AG20443 (cell line): ENCODE data around the gene NPFFR1.
"Not testable (repeated sequence)": the region's sequence is repeated elsewhere in the genome, so short reads cannot be mapped to it uniquely, and the experiment has no call there.

Experiments used
- DNase-seq: peaks from one replicate; pipeline ENCODE4 v3.0.0; 2012; ENCODE audit warnings: low spot score, mixed read lengths

Gene NPFFR1

DNA sequence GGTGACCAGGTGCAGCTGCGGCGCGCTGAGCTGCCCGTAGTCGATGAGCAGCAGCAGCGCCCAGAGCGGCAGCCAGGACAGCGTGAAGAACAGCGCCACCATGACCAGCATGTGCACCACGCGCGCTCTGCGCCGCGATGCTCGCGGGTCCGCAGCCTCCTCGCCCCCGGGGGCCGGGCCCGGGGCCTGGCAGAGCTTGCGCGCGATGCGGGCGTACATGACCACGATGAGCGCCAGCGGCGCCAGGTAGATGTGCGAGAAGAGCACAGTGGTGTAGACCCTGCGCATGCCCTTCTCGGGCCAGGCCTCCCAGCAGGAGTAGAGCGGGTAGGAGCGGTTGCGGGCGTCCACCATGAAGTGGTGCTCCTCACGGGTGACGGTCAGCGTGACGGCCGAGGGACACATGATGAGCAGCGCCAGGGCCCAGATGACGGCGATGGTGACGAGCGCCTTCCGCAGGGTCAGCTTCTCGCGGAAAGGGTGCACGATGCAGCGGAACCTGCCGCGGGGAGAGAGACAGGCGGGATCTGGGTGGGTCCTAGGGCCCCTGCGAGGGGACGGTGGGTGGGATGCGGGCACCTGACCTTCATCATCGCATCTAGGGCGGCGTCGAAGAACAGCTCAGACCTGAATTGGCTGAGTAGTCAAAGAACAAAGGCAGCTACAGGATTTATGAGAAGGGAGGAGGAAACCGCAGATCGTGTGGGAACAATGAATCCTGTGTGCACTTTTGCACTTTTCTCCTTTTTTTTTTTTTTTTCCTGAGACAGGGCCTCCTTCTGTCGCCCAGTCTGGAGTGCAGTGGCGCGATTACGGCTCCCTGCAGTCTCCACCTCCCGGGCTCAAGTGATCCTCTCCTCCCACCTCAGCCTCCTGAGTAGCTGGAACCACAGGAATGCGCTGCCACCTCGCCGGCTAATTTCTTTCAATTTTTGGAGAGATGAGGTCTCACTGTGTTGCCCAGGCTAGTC is 28.2 kb downstream of the NPFFR1 start:
- peak; percentile 25 for DNase-seq

DNA sequence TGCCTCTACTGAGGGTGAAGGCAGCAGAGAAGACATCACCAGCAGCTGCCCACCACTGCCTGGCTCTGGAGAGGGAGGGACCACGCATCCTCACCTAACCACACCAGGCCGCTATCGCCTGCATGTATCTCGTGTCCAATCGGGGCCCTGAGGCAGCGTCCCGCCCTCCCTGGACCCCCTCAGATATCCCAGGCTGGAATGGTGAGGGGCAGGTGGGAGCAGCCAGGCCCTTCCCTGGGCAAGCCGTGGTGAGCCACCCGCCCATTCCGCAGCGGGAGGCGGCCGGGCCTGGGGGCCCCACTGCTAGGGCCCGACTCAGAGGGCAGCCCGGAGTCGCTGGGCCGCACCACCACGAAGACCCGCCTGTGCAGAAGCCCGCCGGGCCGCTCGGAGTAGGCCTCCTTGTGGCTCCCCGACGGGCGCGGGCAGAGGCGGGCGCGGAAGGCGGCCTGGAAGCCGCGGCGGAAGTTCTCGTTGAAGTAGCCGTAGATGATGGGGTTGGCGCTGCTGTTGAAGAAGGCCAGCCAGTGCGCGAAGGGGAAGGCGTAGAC is 29.0 kb downstream of the NPFFR1 start:
- DNase-seq: no peak

DNA sequence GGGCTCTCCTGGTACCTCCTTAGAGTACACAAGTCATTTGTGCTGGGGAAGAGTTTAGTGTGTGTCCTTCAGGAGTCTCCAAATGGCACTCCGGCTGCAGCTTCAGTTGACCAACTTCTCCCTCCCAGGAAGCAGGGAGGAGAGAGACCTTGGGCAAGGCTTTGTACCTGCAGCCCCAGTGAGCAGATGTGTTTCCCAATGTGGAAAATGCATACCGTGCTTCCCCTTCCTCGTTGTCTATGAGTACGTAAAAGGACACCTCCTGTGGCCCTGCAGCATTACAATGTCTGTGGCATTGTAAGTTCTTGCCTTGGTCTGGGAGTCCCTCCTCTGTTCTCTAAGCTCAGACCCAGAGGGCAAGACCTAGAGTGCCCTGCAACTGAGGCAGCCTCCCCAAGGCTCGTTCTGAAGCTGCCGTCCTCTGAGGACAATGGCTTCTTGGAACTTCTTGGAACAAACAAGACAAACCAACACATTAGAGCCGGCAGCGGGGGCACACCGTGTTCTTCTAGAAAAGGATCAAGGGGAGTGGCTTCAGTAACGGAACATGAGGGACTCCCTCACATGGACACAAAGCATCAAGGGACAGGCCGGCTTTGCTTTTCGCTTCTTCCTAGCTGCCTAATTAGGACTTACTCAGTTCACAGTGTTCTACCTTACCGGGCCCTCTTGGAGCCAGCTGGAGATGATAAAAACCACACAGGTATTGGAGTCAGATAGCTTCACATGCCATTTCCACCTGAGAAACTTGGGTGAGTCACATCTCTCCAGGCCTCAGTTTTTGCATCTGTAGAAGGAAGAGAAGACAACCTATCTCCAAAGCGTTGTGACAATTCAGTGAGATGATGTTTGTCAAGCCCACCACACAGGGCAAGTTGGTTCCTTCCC is 29.7 kb downstream of the NPFFR1 start:
- DNase-seq: peak; percentile 2

DNA sequence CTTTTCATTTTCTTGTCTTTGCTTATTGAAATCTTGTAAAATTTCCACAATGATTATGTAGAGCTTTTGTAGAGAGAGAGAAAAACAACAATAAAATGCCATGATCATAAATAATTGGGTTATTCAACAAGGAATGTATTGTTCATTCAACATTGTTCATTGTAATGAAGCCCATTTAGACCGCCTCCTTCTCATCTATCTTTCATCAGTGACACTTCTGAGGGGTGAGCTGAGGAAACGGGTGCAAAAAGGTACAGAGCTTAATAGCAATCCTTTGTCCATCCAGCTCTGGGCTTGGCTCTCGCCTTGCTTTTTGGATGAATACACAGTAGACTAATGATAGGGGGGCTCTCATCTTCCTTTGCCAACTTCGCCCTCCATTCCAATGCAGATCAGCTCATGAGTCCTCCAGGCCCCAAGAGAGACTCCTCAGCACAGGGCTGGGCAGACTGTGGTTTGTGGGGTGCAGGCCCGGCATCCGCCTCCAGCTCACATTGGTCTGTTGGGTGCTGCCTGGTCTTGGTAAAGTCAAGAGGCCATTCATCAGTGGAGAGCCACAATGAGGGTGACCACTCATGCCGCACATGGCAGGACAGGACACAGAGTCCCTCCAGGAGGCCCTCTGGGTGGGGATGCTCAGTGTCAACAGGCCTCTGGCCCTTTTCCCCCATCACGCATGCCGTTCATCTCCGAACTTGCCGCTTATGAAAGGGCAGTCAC is 32.7 kb downstream of the NPFFR1 start:
- no peak for DNase-seq

DNA sequence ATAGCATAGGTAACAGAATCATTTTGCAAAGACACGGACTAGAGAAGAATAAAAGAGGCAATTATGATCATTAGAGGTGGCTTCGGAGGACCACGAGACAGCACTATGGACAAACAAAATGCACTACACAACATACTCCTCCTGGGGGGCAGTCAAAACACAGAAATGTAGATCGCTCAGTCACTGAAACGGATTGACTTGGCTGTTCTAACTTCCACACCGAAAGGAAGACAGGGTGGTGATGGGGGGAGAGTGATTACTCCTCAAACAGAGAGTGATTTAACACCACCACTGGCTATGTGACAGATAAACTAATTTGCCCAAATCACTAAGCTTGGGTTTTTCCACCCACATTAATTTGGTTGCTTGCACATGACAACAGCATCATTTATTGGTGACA is 36.4 kb downstream of the NPFFR1 start:
- DNase-seq: no peak

DNA sequence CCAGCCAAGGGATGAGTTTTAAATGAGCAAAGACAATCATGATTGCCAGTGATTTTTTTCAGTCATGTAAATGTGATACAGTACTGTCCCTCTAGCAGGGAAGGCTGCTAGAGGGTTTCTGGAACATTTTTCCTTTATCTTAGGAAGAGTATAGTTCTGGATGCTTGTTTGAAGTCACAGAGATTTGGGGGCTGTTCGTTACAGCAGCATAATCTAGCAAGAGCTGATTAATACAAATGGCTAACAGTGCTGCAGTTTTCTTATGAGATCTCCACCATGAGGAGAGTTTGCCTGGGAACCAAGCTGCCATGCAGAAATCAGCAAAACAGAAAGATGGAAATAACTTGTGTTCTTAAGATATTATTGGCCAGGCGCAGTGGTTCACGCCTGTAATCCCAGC is 42.7 kb downstream of the NPFFR1 start:
- DNase-seq: no peak

DNA sequence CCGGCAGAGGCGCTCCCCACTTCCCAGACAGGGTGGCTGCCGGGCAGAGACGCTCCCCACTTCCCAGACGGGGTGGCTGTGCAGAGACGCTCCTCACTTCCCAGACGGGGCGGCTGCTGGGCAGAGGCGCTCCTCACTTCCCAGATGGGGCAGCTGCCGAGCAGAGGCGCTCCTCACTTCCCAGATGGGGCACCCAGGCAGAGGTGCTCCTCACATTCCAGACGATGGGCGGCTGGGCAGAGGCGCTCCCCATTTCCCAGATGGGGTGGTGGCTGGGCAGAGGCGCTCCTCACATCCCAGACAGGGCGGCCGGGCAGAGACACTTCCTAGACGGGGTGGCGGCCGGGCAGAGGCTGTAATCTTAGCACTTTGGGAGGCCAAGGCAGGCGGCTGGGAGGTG is 43.8 kb downstream of the NPFFR1 start:
- not testable (repeated sequence) for DNase-seq

DNA sequence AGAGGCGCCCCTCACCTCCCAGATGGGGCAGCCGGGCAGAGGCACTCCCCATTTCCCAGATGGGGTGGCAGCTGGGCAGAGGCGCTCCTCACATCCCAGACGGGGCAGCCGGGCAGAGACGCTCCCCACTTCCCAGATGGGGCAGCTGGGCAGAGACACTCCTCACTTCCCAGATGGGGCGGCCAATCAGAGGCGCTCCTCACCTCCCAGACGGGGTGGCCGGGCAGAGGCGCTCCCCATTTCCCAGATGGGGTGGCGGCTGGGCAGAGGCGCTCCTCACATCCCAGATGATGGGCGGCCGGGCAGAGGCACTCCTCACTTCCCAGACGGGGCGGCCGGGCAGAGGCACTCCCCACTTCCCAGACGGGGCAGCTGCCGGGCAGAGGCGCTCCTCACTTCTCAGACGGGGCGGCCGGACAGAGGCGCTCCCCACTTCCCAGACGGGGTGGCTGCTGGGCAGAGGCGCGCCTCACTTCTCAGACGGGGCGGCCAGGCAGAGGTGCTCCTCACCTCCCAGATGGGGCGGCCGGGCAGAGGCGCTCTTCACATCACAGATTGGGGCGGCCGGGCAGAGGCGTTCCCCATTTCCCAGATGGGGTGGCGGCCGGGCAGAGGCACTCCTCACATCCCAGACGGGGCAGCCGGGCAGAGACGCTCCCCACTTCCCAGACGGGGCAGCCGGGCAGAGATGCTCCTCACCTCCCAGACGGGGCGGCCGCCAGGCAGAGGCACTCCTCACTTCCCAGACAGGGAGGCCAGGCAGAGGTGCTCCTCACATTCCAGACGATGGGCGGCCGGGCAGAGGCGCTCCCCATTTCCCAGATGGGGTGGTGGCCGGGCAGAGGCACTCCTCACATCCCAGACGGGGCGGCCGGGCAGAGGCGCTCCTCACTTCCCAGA is 44.5 kb downstream of the NPFFR1 start:
- DNase-seq: not testable (repeated sequence)

DNA sequence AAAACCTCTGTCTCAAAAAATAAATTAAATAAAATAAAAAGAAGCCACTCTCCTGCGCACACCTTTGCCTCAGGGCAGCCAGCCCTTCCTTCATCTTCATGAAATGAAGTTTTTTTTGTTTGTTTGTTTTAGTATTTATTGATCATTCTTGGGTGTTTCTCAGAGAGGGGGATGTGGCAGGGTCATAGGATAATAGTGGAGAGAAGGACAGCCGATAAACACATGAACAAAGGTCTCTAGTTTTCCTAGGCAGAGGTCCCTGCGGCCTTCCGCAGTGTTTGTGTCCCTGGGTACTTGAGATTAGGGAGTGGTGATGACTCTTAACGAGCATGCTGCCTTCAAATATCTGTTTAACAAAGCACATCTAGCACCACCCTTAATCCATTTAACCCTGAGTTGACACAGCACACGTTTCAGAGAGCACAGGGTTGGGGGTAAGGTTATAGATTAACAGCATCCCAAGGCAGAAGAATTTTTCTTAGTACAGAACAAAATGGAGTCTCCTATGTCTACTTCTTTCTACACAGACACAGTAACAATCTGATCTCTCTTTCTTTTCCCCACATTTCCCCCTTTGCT is 45.8 kb downstream of the NPFFR1 start:
- DNase-seq: not testable (repeated sequence)

DNA sequence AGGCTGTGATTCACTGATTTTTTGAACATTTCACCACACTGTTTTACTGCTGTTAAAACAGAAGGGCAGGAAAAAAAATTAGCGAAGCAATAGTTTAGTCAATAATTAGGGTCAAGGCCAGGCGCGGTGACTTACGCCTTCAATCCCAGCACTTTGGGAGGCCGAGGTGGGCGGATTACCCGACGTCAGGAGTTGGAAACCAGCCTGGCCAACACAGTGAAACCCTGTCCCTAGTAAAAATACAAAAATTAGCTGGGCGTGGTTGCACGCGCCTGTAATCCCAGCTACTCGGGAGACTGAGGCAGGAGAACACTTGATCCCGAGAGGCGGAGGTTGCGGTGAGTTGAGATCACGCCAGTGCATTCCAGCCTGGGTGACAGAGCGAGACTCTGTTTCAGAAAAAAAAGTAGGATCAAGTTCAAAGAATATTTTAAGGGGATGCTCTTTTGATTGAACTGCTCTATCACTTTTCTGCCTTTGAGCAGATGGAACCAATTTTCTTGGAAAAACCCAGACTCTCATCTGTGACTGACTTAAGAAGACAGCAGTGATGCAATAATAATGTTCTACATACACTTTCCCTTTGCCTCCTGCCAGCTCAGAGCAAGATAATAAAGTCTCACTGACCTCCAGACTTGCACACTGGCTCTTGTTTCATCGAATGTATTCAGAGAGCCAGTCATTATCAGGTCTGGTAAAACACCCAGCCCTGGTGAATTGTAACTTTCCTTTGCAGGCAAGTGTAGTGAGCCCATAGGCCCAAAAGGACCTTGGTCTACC is 48.9 kb downstream of the NPFFR1 start:
- peak; percentile 70 for DNase-seq

DNA sequence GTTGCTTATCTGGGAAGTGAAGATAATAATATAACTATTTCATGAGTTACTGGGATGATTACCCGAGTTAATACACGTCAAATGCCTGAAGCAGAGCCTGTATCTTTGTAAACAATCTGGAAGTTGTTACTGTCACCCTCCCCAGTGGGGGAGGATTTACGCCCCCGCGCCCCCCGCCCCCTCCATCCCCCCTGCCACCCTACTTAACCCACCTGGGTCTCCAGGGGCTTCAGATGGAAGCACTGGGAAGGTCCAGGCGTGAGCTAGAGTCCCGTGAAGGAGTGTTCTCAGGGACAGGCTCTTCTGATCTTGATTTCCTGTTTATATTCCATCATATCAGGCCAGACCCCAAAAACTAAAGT is 49.9 kb downstream of the NPFFR1 start:
- no peak for DNase-seq

DNA sequence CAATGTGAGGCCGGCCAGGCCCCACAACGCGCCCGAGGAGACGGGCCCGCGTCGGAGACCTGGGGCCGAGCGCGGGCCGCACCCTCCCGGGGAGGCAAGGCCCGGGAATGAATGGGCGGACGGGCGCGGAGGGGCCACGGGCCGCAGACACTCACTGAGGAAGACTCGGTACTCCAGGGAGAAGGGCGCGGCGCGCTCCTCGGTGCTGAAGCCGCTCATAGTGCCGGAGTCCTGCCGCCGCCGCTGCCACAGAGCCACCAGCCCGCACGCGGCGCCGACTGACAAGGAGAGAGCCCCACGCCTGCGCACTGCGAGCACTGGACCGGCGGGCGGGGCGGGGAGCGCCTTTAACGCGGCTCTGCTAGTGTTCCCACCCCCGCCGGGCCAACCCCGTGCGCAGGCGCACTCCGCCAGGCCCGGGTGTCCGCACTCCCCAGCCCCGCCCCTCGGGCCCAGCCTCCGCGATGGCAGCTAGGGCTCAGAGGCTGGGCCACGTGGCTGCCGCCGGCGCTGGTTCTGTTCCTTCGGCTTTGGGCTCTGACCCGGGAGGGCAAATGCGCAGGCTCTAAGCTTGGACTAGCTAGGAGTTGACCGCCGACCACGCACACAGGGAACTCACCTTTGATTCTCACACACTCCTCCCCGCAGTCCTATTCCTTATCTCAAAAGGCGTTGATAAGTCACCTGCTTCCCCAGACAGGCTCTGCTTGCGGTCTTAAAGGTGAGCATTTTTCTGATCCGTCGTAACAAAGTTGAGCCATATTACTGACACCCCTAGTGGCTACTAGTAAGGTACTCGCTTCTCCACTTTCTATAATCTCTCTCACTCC is 50.5 kb downstream of the NPFFR1 start, which contains the start of gene PPA1:
Gene PPA1, minus strand, starts transcription at position 321 of the 830 bp plus-strand sequence. Its CDS starts 102 bp downstream, at position 219.
- peak; percentile 100 for DNase-seq

DNA sequence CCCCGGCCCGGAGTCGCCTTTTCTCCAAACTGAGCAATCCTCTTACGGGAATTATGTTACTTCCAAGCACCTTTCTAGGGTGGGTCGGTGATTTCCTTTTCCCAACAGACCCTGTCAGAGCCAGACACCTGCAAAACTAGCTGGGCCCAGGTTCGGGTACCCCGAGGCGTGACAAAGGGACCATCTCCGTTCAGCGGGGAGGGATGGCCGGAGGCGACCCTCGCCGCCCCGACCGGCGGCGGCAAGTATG is 51.0 kb downstream of the NPFFR1 start:
- DNase-seq: no peak

DNA sequence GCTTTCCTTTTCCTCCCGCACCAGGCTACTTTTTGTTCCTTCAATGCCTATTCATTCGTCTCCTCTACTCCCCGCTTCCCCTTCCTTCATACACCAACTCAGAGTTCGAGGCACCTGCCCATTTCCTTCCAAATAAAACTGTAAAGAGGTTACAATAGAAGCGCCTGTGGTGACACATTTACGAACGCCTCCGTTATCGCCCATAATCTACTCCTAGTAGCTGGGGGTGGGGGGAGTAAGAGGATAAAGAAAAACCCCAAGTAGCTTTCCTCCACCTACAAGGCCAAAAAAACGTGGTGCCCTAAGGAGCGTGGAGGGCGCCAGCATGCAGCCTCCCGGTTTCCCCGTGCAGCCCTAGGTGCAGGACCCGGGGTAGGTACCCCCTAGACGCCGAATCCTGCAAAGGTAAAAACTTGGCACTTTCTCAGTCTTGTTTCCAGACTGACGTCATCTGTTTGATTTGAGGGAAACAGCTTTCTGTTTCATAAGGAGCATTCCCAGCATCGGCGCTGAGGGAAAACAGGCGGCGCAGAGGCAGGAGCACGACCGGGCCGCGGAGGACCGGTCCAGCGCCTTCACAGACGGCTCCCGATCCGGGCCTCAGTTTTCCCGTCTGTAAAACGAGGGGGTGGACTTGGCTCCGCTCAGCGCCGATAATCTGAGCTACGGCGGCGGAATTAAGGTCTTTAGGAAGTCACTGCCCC is 51.5 kb downstream of the NPFFR1 start:
- peak; percentile 49 for DNase-seq

DNA sequence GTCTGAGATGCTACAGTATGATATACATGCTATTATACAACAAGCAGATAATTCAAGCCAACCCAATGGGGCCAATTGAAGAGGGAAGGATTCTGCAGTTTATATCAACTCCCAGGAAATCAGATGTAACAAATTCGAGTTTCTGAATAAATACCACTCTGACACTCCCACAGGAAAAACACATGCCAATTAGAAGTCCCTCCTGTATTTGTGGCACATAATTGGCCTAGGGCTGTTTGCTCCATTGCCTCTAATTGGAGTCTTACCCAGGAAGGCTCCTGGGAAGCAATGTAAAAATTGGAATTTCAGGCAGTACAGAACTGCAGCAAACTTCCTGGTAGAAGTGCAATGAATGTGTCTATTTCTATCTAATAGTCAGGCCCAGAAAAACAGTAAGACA is 55.3 kb downstream of the NPFFR1 start:
- no peak for DNase-seq

DNA sequence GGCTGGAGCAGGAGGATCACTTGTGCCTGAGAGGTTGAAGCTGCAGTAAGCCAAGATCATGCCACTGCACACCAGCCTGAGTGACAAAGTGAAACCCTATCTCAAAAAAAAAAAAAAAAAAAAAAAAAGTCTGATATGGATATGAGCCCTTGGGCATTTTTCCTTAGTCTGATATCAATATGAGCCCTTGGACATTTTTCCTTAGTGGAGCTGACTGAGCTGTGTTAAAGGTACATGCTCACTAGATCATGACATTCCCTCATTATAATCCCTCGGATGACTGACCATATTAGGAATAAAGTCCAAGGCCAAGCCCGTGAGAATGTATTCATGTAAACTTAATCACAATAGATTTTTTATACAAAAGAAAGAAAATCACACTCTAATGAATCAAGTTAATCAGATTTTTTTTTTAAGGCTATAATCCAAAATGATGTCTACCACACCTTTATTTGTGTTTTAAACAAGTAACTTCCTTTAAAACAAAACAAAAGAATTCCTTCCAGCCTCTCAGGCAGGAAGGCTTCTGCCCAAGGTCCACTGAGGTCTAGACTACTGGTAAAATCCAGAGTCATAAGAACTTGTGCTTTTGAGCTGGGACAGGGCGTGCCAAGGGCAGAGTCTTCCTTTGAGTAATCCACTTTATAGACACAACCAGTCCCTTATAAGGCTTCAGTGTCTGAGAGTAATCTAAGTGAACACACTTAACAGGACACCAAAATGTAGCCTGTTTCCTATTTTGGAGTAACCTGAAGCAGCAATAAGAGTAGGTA is 56.1 kb downstream of the NPFFR1 start:
- DNase-seq: no peak

DNA sequence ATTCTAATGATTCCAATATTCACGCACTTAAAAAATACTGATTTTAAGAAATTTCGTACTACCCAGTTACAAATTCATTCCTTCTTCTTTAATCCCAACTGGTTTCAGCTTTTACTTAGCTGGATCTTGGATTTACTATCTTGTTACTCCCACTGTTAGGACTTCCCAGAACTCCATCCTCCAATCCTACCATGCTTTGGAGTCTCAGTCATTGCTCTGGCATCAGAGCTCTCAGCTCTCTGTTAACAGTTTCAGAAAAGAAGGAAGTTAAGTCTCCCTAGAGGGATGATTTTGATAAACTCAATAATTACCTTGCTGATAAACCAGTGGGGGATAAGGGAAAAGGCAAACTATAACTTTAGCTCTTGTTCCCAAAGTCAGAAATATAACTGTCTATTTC is 60.1 kb downstream of the NPFFR1 start:
- no peak for DNase-seq
